ENCODE data around the gene ZBTB1.

The ZBTB1 gene

DNA sequence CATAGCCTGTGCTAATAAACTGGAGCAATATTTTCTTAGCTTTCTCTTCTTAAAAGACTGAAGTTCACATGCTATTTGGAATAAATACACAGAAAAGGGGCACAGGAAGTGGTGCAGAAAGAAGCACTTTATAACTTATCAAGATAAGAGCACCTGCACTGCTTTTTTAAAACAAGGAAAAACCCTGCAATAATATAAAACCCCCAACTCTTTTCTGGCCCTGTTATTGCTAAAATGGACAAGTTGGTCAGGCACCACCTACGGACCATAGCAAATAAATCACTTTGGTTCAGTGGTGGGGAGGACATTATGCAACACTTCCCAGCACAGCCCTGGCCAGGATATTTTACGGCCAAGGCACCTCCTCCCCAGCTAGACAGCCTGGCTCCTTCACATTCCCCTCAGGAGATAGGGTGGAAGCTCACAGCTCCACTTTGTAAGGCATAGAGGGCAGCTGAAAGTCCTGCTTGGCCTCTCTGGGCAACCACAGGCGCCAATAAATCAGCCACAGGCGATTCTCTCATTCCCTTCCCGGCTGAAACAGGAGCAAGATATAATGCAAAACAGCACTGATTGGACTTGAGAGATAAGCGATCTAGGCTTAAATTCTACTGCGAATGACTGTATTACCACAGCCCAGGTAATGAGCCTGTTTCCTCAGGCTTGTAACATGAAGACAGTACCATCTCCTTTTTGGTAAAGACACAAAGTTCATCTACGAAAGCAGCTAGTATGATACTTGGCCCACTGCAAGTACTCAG is 3.0 kb upstream of the ZBTB1 start (continued):
- TF ChIP-seq TCF4 (CRISPR knock-in tag; IDR thresholded peaks at IDR 0.05; ENCODE audit: borderline replicate concordance) (peak; percentile 21; the same call in 1 of the 2 replicates), ARNTL (CRISPR knock-in tag; IDR thresholded peaks at IDR 0.05; ENCODE audit: borderline replicate concordance, low read depth) (no peak)
- TF ChIP-seq, protein P1, sequence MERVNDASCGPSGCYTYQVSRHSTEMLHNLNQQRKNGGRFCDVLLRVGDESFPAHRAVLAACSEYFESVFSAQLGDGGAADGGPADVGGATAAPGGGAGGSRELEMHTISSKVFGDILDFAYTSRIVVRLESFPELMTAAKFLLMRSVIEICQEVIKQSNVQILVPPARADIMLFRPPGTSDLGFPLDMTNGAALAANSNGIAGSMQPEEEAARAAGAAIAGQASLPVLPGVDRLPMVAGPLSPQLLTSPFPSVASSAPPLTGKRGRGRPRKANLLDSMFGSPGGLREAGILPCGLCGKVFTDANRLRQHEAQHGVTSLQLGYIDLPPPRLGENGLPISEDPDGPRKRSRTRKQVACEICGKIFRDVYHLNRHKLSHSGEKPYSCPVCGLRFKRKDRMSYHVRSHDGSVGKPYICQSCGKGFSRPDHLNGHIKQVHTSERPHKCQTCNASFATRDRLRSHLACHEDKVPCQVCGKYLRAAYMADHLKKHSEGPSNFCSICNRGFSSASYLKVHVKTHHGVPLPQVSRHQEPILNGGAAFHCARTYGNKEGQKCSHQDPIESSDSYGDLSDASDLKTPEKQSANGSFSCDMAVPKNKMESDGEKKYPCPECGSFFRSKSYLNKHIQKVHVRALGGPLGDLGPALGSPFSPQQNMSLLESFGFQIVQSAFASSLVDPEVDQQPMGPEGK (CRISPR knock-in tag; IDR thresholded peaks at IDR 0.05; ENCODE audit: borderline replicate concordance): peak; percentile 66; the same call in 1 of the 2 replicates

GRCh38 chr14:64502456-64502855 is 2.1 kb upstream of the ZBTB1 start:
- no peak for ATAC-seq
- TF ChIP-seq TOX (CRISPR knock-in tag; IDR thresholded peaks at IDR 0.05; ENCODE audit: borderline replicate concordance) (no peak), POU6F1 (CRISPR knock-in tag; IDR thresholded peaks at IDR 0.05; ENCODE audit: borderline replicate concordance, low read depth) (no peak), TSHZ2 (CRISPR knock-in tag; IDR thresholded peaks at IDR 0.05) (no peak), CREB5 (CRISPR knock-in tag; IDR thresholded peaks at IDR 0.05; ENCODE audit: low read depth) (no peak), ISL1 (CRISPR knock-in tag; IDR thresholded peaks at IDR 0.05) (no peak), PPARA (CRISPR knock-in tag; IDR thresholded peaks at IDR 0.05; ENCODE audit: borderline replicate concordance) (no peak), CSDC2 (CRISPR knock-in tag; IDR thresholded peaks at IDR 0.05) (no peak), SNAI2 (CRISPR knock-in tag; IDR thresholded peaks at IDR 0.05) (no peak)

DNA sequence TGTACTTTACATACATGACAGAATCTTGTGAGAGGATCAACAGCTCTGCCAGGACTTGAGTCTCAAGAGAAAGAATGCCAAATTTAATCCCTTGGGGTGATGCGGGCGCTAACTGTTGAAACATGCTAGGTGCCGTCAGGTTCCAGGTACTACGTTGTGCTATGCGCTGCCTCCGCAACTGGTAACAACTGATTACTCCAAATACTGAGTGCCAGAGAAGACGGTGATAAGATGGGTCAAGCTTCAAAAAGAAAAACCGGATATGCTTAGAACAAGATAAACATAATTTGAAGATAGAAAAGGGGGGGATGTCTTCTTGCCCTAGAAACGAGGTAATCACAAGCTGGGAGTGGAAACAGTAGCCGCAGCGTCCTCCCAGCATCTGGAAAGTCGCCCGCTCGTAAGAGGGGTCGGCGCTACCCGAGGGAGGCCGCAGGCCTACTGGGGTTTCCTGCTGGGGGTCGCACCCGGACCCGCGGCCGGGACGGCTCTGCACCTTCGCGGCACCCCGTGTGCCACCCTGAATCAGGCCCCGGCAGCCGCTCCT is 1.6 kb upstream of the ZBTB1 start:
- ATAC-seq: no peak
- TF ChIP-seq ZC3H10 (CRISPR knock-in tag; IDR thresholded peaks at IDR 0.05): no peak
- no peak for TF ChIP-seq ISL1 (CRISPR knock-in tag; IDR thresholded peaks at IDR 0.05)
- no peak for TF ChIP-seq TCF4 (CRISPR knock-in tag; IDR thresholded peaks at IDR 0.05; ENCODE audit: borderline replicate concordance)
- no peak for TF ChIP-seq ZNF70 (CRISPR knock-in tag; IDR thresholded peaks at IDR 0.05)
- TF ChIP-seq PPARA (CRISPR knock-in tag; IDR thresholded peaks at IDR 0.05; ENCODE audit: borderline replicate concordance): no peak
- TF ChIP-seq ZNF8 (CRISPR knock-in tag; IDR thresholded peaks at IDR 0.05): no peak
- no peak for TF ChIP-seq TOX (CRISPR knock-in tag; IDR thresholded peaks at IDR 0.05; ENCODE audit: borderline replicate concordance)
- TF ChIP-seq CREB5 (CRISPR knock-in tag; IDR thresholded peaks at IDR 0.05; ENCODE audit: low read depth): no peak

DNA sequence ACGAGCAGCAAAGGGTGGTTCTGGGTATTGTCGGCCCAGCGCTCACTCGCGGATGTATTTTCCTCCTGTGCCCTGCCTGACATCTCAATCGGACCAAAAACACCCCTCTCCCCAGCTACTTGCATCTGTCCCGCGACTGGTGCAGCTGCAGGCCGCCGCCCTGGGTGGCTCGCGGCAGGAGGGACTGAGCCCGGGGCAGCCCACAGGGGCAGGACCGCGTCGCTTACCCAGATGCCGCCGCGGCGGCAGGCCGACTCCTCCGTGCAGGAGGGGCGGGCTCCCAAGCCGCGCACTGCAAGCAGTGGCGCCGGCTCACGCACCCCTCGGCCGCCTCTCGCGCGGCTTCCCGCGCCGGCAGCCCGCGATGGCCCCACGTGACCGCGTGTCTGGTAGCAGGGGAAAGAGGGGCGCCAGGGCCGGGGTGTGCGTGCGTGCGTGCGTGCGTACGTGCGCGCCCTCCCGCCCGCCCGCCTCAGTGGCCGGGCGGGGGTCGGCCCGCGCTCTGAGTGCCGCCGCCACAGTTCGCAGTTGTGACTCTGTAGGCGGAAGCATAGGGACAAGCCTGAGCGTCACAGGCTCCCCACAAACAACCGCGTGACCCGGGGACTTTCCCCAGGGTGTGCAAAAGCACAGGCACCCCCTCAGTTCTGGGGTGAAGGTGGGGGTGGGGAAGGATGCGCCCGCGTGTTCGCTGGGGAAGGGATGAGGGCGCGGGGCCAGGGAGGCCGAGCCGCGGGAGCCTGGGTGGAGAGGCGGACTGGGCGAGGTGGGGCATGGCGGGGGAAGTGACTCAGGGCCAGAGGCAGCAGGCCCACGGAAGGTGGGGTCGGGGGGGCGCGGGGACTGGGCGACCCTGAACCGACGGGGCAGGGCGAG is 898 bp upstream of the ZBTB1 start, which contains the start of gene ZBTB25:
TSS of gene ZBTB25 (minus strand) at position 405 of the 876 bp plus-strand sequence. CDS start 13,305 bp downstream, outside the sequence.
- peak; percentile 83 for ATAC-seq
- no peak for TF ChIP-seq TSHZ2 (CRISPR knock-in tag; IDR thresholded peaks at IDR 0.05)
- TF ChIP-seq CREB5 (CRISPR knock-in tag; IDR thresholded peaks at IDR 0.05; ENCODE audit: low read depth): no peak
- TF ChIP-seq POU6F1 (CRISPR knock-in tag; IDR thresholded peaks at IDR 0.05; ENCODE audit: borderline replicate concordance, low read depth): no peak
- no peak for TF ChIP-seq ZNF70 (CRISPR knock-in tag; IDR thresholded peaks at IDR 0.05)
- no peak for TF ChIP-seq GLIS3 (CRISPR knock-in tag; IDR thresholded peaks at IDR 0.05)
